Hepatocyte (in vitro differentiated cells): ENCODE results near the gene SIN3B. TPM values are rescaled to one million over a fixed set of nuclear protein-coding genes. Genes with fewer than 3 reads are reported as not detected.

Experiments used
- DNase-seq: peaks from one replicate; pipeline ENCODE4 v3.0.0-alpha.2; 2016; ENCODE audit warnings: low spot score
- H2AFZ ChIP-seq: fragments of 200-600 bp; sonication (generic); 2 replicates; pipeline ENCODE4 v1.6.0; 2016; ENCODE audit warnings: antibody characterized with exemption, mild to moderate bottlenecking
- H3K27ac ChIP-seq: fragments of 200-600 bp; sonication (generic); 2 replicates; pipeline ENCODE4 v1.5.1; 2016; ENCODE audit warnings: mild to moderate bottlenecking
- H3K27me3 ChIP-seq: fragments of 200-600 bp; sonication (generic); 2 replicates; pipeline ENCODE4 v1.6.1; 2016
- H3K36me3 ChIP-seq: fragments of 200-600 bp; sonication (generic); replicated peaks from 2 replicates; pipeline ENCODE4 v1.5.1; 2016; ENCODE audit warnings: low read depth; ENCODE audit not compliant: insufficient read depth
- H3K4me1 ChIP-seq: fragments of 200-600 bp; sonication (generic); 2 replicates; pipeline ENCODE4 v1.5.1; 2016; ENCODE audit warnings: mild to moderate bottlenecking, moderate library complexity; ENCODE audit not compliant: insufficient read depth
- H3K4me2 ChIP-seq: fragments of 200-600 bp; sonication (generic); 2 replicates; pipeline ENCODE4 v1.6.0; 2016
- H3K4me3 ChIP-seq: fragments of 200-600 bp; sonication (generic); 2 replicates; pipeline ENCODE4 v1.5.1; 2016; ENCODE audit warnings: mild to moderate bottlenecking
- H3K79me2 ChIP-seq: fragments of 200-600 bp; sonication (generic); 2 replicates; pipeline ENCODE4 v1.6.0; 2017; ENCODE audit warnings: mild to moderate bottlenecking
- H3K9me2 ChIP-seq: fragments of 200-600 bp; sonication (generic); replicated peaks from 2 replicates; pipeline ENCODE4 v1.6.0; 2017; ENCODE audit warnings: mild to moderate bottlenecking; ENCODE audit not compliant: insufficient read depth
- H3K9me3 ChIP-seq: fragments of 200-600 bp; sonication (generic); 2 replicates; pipeline ENCODE4 v1.5.1; 2016; ENCODE audit warnings: low read depth, mild to moderate bottlenecking
- H4K20me1 ChIP-seq: fragments of 200-600 bp; sonication (generic); 2 replicates; pipeline ENCODE4 v1.6.0; 2016; ENCODE audit warnings: mild to moderate bottlenecking; ENCODE audit not compliant: insufficient read depth, poor library complexity, severe bottlenecking
- CTCF ChIP-seq: fragments of 200-600 bp; sonication (generic); IDR thresholded peaks from 2 replicates; pipeline ENCODE4 v1.5.1; 2016; ENCODE audit warnings: antibody characterized with exemption, mild to moderate bottlenecking; ENCODE audit not compliant: poor library complexity
- EZH2 ChIP-seq: fragments of 200-600 bp; sonication (generic); IDR thresholded peaks from 2 replicates; pipeline ENCODE4 v1.6.1; 2016; ENCODE audit warnings: antibody characterized with exemption, mild to moderate bottlenecking, borderline replicate concordance
- EZH2phosphoT487 ChIP-seq: fragments of 200-600 bp; sonication (generic); IDR thresholded peaks from one replicate; pipeline ENCODE4 v1.6.1; 2018; ENCODE audit warnings: antibody characterized with exemption, mild to moderate bottlenecking, low read depth, moderate library complexity; ENCODE audit not compliant: unreplicated experiment, severe bottlenecking
- WGBS: methylation state at CpG from one replicate; pipeline ENCODE4 v1.1.6; 2016; ENCODE audit warnings: low lambda C conversion rate; ENCODE audit errors: missing lambda C conversion rate; 5-methylcytosine and 5-hydroxymethylcytosine counted together
- polyA plus RNA-seq: library from polyadenylated mRNA; unstranded; fragments of >200 nt; fragmentation: Nextera tagmentation; extraction: Ambion mirVana; gene quantifications from 2 replicates; pipeline ENCODE4 v1.2.1, GENCODE V29; 2016
- total RNA-seq: library from RNA; depleted of rRNA; stranded (reverse); fragments of >200 nt; gene quantifications from 2 replicates; pipeline ENCODE4 v1.2.3, GENCODE V29; 2014

SIN3B gene
- total and polyA plus RNA-seq, 2 experiments from 2014 or later = 17.0 to 21.9 TPM

GRCh38 chr19:16851031-16851712 lies 22.0 kb downstream of the SIN3B start:
- no peak for DNase-seq
- Histone ChIP-seq H4K20me1 (no peaks in the 10 kb centered on the region), H3K79me2 (no peaks in the 10 kb centered on the region), H3K27me3 (no peaks in the 10 kb centered on the region), H3K27ac (no peak overlapping the region), H2AFZ (no peak overlapping the region), H3K36me3 (no peaks in the 10 kb centered on the region), H3K4me2 (no peak overlapping the region), H3K4me1 (no peaks in the 10 kb centered on the region), H3K4me3 (no peak overlapping the region), H3K9me3 (no peaks in the 10 kb centered on the region), H3K9me2 (no peaks in the 10 kb centered on the region)
- TF ChIP-seq CTCF (no peak), EZH2phosphoT487 (no peak), EZH2 (no peak)
- 95% methylated on average over 32 of the region's 33 CpGs for WGBS

GRCh38 chr19:16853066-16853465 lies 23.9 kb downstream of the SIN3B start:
- H3K4me2 ChIP-seq = no peak overlapping the region
- H3K27me3 ChIP-seq = no peaks in the 10 kb centered on the region
- no peaks in the 10 kb centered on the region for H4K20me1 ChIP-seq
- DNase-seq = no peak
- TF ChIP-seq EZH2phosphoT487 (no peak), EZH2 (no peak), CTCF (no peak)
- H3K36me3 ChIP-seq = no peaks in the 10 kb centered on the region
- no peaks in the 10 kb centered on the region for H3K4me1 ChIP-seq
- H3K79me2 ChIP-seq = no peaks in the 10 kb centered on the region
- H3K9me2 ChIP-seq = no peaks in the 10 kb centered on the region
- 96% methylated on average over 7 of the region's 7 CpGs for WGBS
- no peaks in the 10 kb centered on the region for H3K9me3 ChIP-seq
- no peak overlapping the region for H3K4me3 ChIP-seq
- no peak overlapping the region for H3K27ac ChIP-seq
- H2AFZ ChIP-seq = no peak overlapping the region

GRCh38 chr19:16856091-16856490 lies 26.9 kb downstream of the SIN3B start:
- Histone ChIP-seq H3K27me3 (no peaks in the 10 kb centered on the region), H3K36me3 (no peaks in the 10 kb centered on the region), H3K4me1 (no peaks in the 10 kb centered on the region), H3K27ac (no peak overlapping the region), H3K4me2 (no peak overlapping the region), H4K20me1 (no peaks in the 10 kb centered on the region), H3K9me2 (no peaks in the 10 kb centered on the region), H2AFZ (no peak overlapping the region), H3K79me2 (no peaks in the 10 kb centered on the region), H3K4me3 (no peak overlapping the region), H3K9me3 (no peaks in the 10 kb centered on the region)
- DNase-seq = no peak
- no peak for TF ChIP-seq CTCF
- no peak for TF ChIP-seq EZH2phosphoT487
- no peak for TF ChIP-seq EZH2
- WGBS = 94% methylated on average over 9 of the region's 9 CpGs
